H1 (cell line): ENCODE data around the gene OCSTAMP. TPM values are rescaled to one million over a fixed set of nuclear protein-coding genes. Genes with fewer than 3 reads are reported as not detected.

ENCODE experiments used
- CTCF ChIA-PET: fragments of 300-600 bp; sonication (Branson Sonifier 250); formaldehyde crosslinking; loops from one replicate; lab custom pipeline; 2021; ENCODE audit not compliant: partially characterized antibody; lab: Charles Lee
- POLR2A ChIA-PET: fragments of 300-600 bp; sonication (Branson Sonifier 250); formaldehyde crosslinking; loops from one replicate; lab custom pipeline; 2021; ENCODE audit warnings: inconsistent platforms; ENCODE audit not compliant: partially characterized antibody; lab: Charles Lee
- DNase-seq, 2 experiments: peaks; one replicate each; pipeline versions ENCODE4 v3.0.0 to v3.0.0-alpha.2; 2010 to 2022; ENCODE audit warnings: low spot score in 2 of 2, low read depth in 1 of 2, mixed read lengths in 1 of 2
- FAIRE-seq: peaks from 2 replicates; lab custom pipeline; 2011; peaks lifted over from hg19 to GRCh38; lab: Jason Lieb, UNC
- H2AFZ ChIP-seq: 2 replicates; pipeline ENCODE4 v1.8.1; 2012; ENCODE audit warnings: low read length, inconsistent platforms
- H2AK5ac ChIP-seq: 2 replicates; pipeline ENCODE4 v1.6.1; 2013; ENCODE audit warnings: low read depth, low read length
- H2BK120ac ChIP-seq: replicated peaks from 2 replicates; pipeline ENCODE3; 2013; ENCODE audit warnings: low read depth, low read length, inconsistent platforms
- H2BK12ac ChIP-seq: 2 replicates; pipeline ENCODE4 v1.6.1; 2013; ENCODE audit warnings: low read depth, low read length
- H2BK15ac ChIP-seq: 2 replicates; pipeline ENCODE4 v1.6.1; 2013; ENCODE audit warnings: low read length
- H2BK20ac ChIP-seq: 2 replicates; pipeline ENCODE4 v1.6.1; 2013; ENCODE audit warnings: low read length
- H2BK5ac ChIP-seq: 2 replicates; pipeline ENCODE4 v1.6.1; 2013; ENCODE audit warnings: low read depth, low read length
- H3K14ac ChIP-seq: 2 replicates; pipeline ENCODE4 v1.6.1; 2013; ENCODE audit warnings: inconsistent platforms; ENCODE audit not compliant: insufficient read length
- H3K18ac ChIP-seq: 2 replicates; pipeline ENCODE4 v1.6.1; 2013; ENCODE audit warnings: low read length; ENCODE audit errors: extremely low read depth
- H3K23ac ChIP-seq: 2 replicates; pipeline ENCODE4 v1.6.1; 2013; ENCODE audit warnings: inconsistent platforms; ENCODE audit not compliant: insufficient read length
- H3K23me2 ChIP-seq: 2 replicates; pipeline ENCODE4 v1.6.1; 2013; ENCODE audit warnings: low read depth, low read length
- H3K27ac ChIP-seq: 2 replicates; pipeline ENCODE4 v1.6.1; 2011; ENCODE audit warnings: low read depth, low read length, inconsistent platforms
- H3K27me3 ChIP-seq, 4 experiments: replicated peaks in 1 of 4; 1 replicate in 1 of 4; 2 replicates in 3 of 4; pipeline versions ENCODE4 v1.6.1 to v1.8.1; 2011 to 2013; ENCODE audit warnings: low read length in 3 of 4, mild to moderate bottlenecking in 3 of 4, inconsistent platforms in 2 of 4, mixed read lengths in 2 of 4, moderate library complexity in 1 of 4; ENCODE audit not compliant: control insufficient read depth in 3 of 4, insufficient read depth in 3 of 4; ENCODE audit errors: extremely low read depth in 1 of 4
- H3K36me3 ChIP-seq, 4 experiments: 2 replicates each; pipeline versions ENCODE4 v1.6.1 to v1.8.1; 2011 to 2013; ENCODE audit warnings: mild to moderate bottlenecking in 4 of 4, low read length in 3 of 4, moderate library complexity in 2 of 4, control low read depth in 1 of 4, inconsistent platforms in 1 of 4; ENCODE audit not compliant: insufficient read depth in 4 of 4, control insufficient read depth in 2 of 4
- H3K4ac ChIP-seq: replicated peaks from 2 replicates; pipeline ENCODE3; 2013; ENCODE audit warnings: low read length, low read depth, mixed read lengths, inconsistent platforms; ENCODE audit not compliant: insufficient read length
- H3K4me1 ChIP-seq, 4 experiments: replicated peaks in 1 of 4; 1 replicate in 1 of 4; 2 replicates in 3 of 4; pipeline versions ENCODE4 v1.6.1 to v1.8.1; 2011 to 2013; ENCODE audit warnings: low read length in 3 of 4, inconsistent platforms in 2 of 4, mixed read lengths in 1 of 4; ENCODE audit not compliant: insufficient read depth in 4 of 4, control insufficient read depth in 3 of 4
- H3K4me2 ChIP-seq, 2 experiments: 2 replicates each; pipeline versions ENCODE4 v1.6.1 to v1.8.1; 2011 to 2013; ENCODE audit warnings: low read depth in 2 of 2, low read length in 2 of 2, control low read depth in 1 of 2, inconsistent platforms in 1 of 2, mild to moderate bottlenecking in 1 of 2; ENCODE audit not compliant: insufficient read depth in 1 of 2
- H3K4me3 ChIP-seq, 4 experiments: fragments of 200-600, 300-600 bp in 1 of 4; sonication (generic), shearing (Covaris generic), sonication (Bioruptor Twin) in 1 of 4; 2 replicates each; pipeline versions ENCODE4 v1.5.1 to v1.8.1; 2011 to 2016; ENCODE audit warnings: low read length in 4 of 4, low read depth in 3 of 4, control low read depth in 2 of 4, inconsistent platforms in 2 of 4, mild to moderate bottlenecking in 2 of 4, mixed read lengths in 1 of 4, moderate library complexity in 1 of 4; ENCODE audit not compliant: insufficient read depth in 2 of 4; ENCODE audit errors: extremely low read depth in 1 of 4
- H3K56ac ChIP-seq: replicated peaks from 2 replicates; pipeline ENCODE3; 2013; ENCODE audit warnings: low read depth, mild to moderate bottlenecking, mixed read lengths, low read length, inconsistent platforms; ENCODE audit not compliant: insufficient read length
- H3K79me1 ChIP-seq: 2 replicates; pipeline ENCODE4 v1.6.1; 2013; ENCODE audit warnings: low read depth, low read length, control low read depth
- H3K79me2 ChIP-seq, 2 experiments: 2 replicates each; pipeline versions ENCODE4 v1.6.1 to v1.8.1; 2012 to 2013; ENCODE audit warnings: low read length in 2 of 2, mild to moderate bottlenecking in 2 of 2, inconsistent platforms in 1 of 2; ENCODE audit not compliant: insufficient read depth in 2 of 2, control insufficient read depth in 1 of 2
- H3K9ac ChIP-seq, 4 experiments: replicated peaks in 1 of 4; 1 replicate in 1 of 4; 2 replicates in 3 of 4; pipeline versions ENCODE4 v1.6.1 to v1.8.1; 2011 to 2013; ENCODE audit warnings: low read depth in 3 of 4, low read length in 3 of 4, control low read depth in 2 of 4, mild to moderate bottlenecking in 2 of 4, moderate library complexity in 2 of 4, inconsistent platforms in 1 of 4; ENCODE audit errors: extremely low read depth in 1 of 4
- H3K9me3 ChIP-seq, 2 experiments: 2 replicates each; pipeline versions ENCODE4 v1.6.1 to v1.8.1; 2012 to 2013; ENCODE audit warnings: mild to moderate bottlenecking in 2 of 2, moderate library complexity in 2 of 2, control low read depth in 1 of 2, inconsistent platforms in 1 of 2, low read depth in 1 of 2, low read length in 1 of 2, mixed read lengths in 1 of 2; ENCODE audit not compliant: insufficient read depth in 2 of 2
- H4K20me1 ChIP-seq, 2 experiments: replicated peaks in 1 of 2; 2 replicates each; pipeline versions ENCODE3 to v1.8.1; 2011 to 2013; ENCODE audit warnings: inconsistent platforms in 2 of 2, low read length in 2 of 2, mild to moderate bottlenecking in 1 of 2; ENCODE audit not compliant: insufficient read depth in 2 of 2, control insufficient read depth in 1 of 2
- H4K5ac ChIP-seq: 2 replicates; pipeline ENCODE4 v1.6.1; 2013; ENCODE audit warnings: low read length, low read depth, mixed read lengths, inconsistent platforms; ENCODE audit not compliant: insufficient read length
- H4K8ac ChIP-seq: 2 replicates; pipeline ENCODE4 v1.8.0; 2013; ENCODE audit warnings: mild to moderate bottlenecking, moderate library complexity, low read length, inconsistent platforms; ENCODE audit not compliant: insufficient read depth; ENCODE audit errors: extremely low read depth
- H4K91ac ChIP-seq: replicated peaks from 2 replicates; pipeline ENCODE3; 2013; ENCODE audit warnings: low read length, mixed read lengths, inconsistent platforms; ENCODE audit not compliant: insufficient read length
- ATF2 ChIP-seq: IDR thresholded peaks from 2 replicates; pipeline ENCODE4 v1.6.1; 2012; ENCODE audit warnings: low read length, inconsistent platforms
- ATF3 ChIP-seq: IDR thresholded peaks from 2 replicates; pipeline ENCODE4 v1.6.1; 2011; ENCODE audit warnings: low read depth, mild to moderate bottlenecking, low read length; ENCODE audit not compliant: insufficient read depth
- BACH1 ChIP-seq: IDR thresholded peaks from 2 replicates; pipeline ENCODE4 v1.6.1; 2012; ENCODE audit warnings: low read length, improper control_type of control experiment
- BCL11A ChIP-seq, 2 experiments: IDR thresholded peaks; one replicate each; pipeline ENCODE4 v1.6.1; 2011; ENCODE audit warnings: low read depth in 2 of 2, low read length in 2 of 2, mild to moderate bottlenecking in 2 of 2
- GABPA ChIP-seq: IDR thresholded peaks from 2 replicates; pipeline ENCODE4 v1.6.1; 2011; ENCODE audit warnings: mild to moderate bottlenecking, low read length, moderate library complexity, borderline replicate concordance; ENCODE audit not compliant: insufficient read depth
- JUN ChIP-seq: IDR thresholded peaks from 2 replicates; pipeline ENCODE4 v1.6.1; 2011; ENCODE audit warnings: low read depth, mild to moderate bottlenecking, improper control_type of control experiment, low read length
- PHF8 ChIP-seq: fragments of 200-600 bp; sonication (generic); conservative IDR thresholded peaks from 2 replicates; pipeline ENCODE4 v1.7.1; 2012; ENCODE audit warnings: low read depth, mild to moderate bottlenecking, inconsistent platforms, low read length, moderate library complexity
- POLR2A ChIP-seq, 2 experiments: IDR thresholded peaks; 1 replicate in 1 of 2; 2 replicates in 1 of 2; pipeline ENCODE4 v1.6.1; 2011; ENCODE audit warnings: low read depth in 2 of 2, low read length in 2 of 2, mild to moderate bottlenecking in 2 of 2; ENCODE audit errors: control extremely low read depth in 1 of 2
- RAD21 ChIP-seq, 2 experiments: IDR thresholded peaks in 1 of 2; conservative IDR thresholded peaks in 1 of 2; 2 replicates each; pipeline ENCODE4 v1.6.1; 2011; ENCODE audit warnings: low read depth in 2 of 2, low read length in 2 of 2, improper control_type of control experiment in 1 of 2, inconsistent platforms in 1 of 2, mild to moderate bottlenecking in 1 of 2, moderate library complexity in 1 of 2
- TBP ChIP-seq: IDR thresholded peaks from 2 replicates; pipeline ENCODE4 v1.6.1; 2011; ENCODE audit warnings: low read depth, low read length, improper control_type of control experiment
- TEAD4 ChIP-seq: IDR thresholded peaks from 2 replicates; pipeline ENCODE4 v1.6.1; 2012; ENCODE audit warnings: low read depth, low read length, inconsistent platforms, mixed read lengths
- WGBS, 2 experiments: shearing (Covaris generic) in 1 of 2; methylation state at CpG; one replicate each; pipeline versions ENCODE4 v1.1.6 to v1.1.7; 2013 to 2015; ENCODE audit warnings: low lambda C conversion rate in 2 of 2, mixed read lengths in 2 of 2, inconsistent platforms in 1 of 2, low coverage in 1 of 2, missing lambda C conversion rate in 1 of 2; ENCODE audit not compliant: insufficient replicate concordance in 2 of 2, insufficient coverage in 1 of 2, insufficient read length in 1 of 2; ENCODE audit errors: extremely low coverage in 1 of 2, missing lambda C conversion rate in 1 of 2; 5-methylcytosine and 5-hydroxymethylcytosine counted together
- polyA plus RNA-seq, 7 experiments: library from polyadenylated mRNA; depleted of rRNA in 3 of 7; stranded (reverse) in 5 of 7; unstranded in 2 of 7; fragments of >200 nt in 5 of 7; fragments of 200-250 nt in 2 of 7; gene quantifications; 1 replicate in 5 of 7; 2 replicates in 1 of 7; 4 replicates in 1 of 7; pipeline versions ENCODE4 v1.2.1 to v1.2.3, GENCODE V29; 2011 to 2013; ENCODE audit warnings: missing spikeins in 2 of 7, mixed read lengths in 2 of 7
- total RNA-seq: library from RNA; stranded (reverse); fragmentation: NEBNext Ultra II Directional; extraction: Animal tissue kit (Norgen Biotek cat#: 25700); gene quantifications from 2 replicates; pipeline ENCODE4 v1.2.1, GENCODE V29; 2021

OCSTAMP gene
- total and polyA plus RNA-seq, 2 of the 8 experiments (the other 6 are each of a cell fraction or from before 2014, with no cell fraction given) = 0.09 to 0.13 TPM

- CTCF ChIA-PET = interaction anchor here (0.9 to 4.5 kb wide), 3 partner anchors 10 to 72 kb away, joined by 4 to 41 read pairs (median 17); no protein-coding TSS in a partner anchor
- H3K9me3 ChIP-seq = no peaks in the 10 kb centered on the region
- no peak overlapping the region for H2BK5ac ChIP-seq
- no peak overlapping the region for H4K5ac ChIP-seq
- no peak overlapping the region for H3K18ac ChIP-seq
- no peak overlapping the region for H2BK15ac ChIP-seq
- 91% methylated on average over 2 of the region's 2 CpGs; no CpG with 5 or more reads in 1 of the 2 experiments for WGBS, 2 experiments
- no peak overlapping the region for H2BK120ac ChIP-seq
- no peaks in the 10 kb centered on the region for H3K23me2 ChIP-seq
- no peaks in the 10 kb centered on the region for H4K20me1 ChIP-seq
- no peaks in the 10 kb centered on the region; a peak in 3 of 7 replicates for H3K4me1 ChIP-seq
- H3K27me3 ChIP-seq = no peaks in the 10 kb centered on the region
- DNase-seq (no peak), FAIRE-seq (no peak)
- H3K4ac ChIP-seq = no peak overlapping the region
- H4K91ac ChIP-seq = no peak overlapping the region
- no peak overlapping the region for H3K14ac ChIP-seq
- no peak overlapping the region for H3K9ac ChIP-seq
- H3K4me2 ChIP-seq = no peak overlapping the region
- H3K56ac ChIP-seq = no peak overlapping the region
- H2BK20ac ChIP-seq = no peak overlapping the region
- H4K8ac ChIP-seq = no peak overlapping the region
- no peak overlapping the region for H2AFZ ChIP-seq
- no peak overlapping the region for H2BK12ac ChIP-seq
- H3K79me2 ChIP-seq = no peaks in the 10 kb centered on the region
- H3K23ac ChIP-seq = no peak overlapping the region
- no peak overlapping the region for H3K27ac ChIP-seq
- TF ChIP-seq TBP (no peak), RAD21 (IDR thresholded peaks at IDR 0.05 in 1 of 2, conservative IDR thresholded peaks at IDR 0.05 in 1 of 2; ENCODE audit: low read depth in 2 of 2, low read length in 2 of 2) (no peak), ATF3 (no peak), BCL11A (IDR thresholded peaks at IDR 0.05; ENCODE audit: low read depth in 2 of 2, low read length in 2 of 2) (no peak), POLR2A (IDR thresholded peaks at IDR 0.05; ENCODE audit: control extremely low read depth in 1 of 2, low read depth in 2 of 2, low read length in 2 of 2) (no peak), ATF2 (no peak), GABPA (no peak), JUN (no peak), PHF8 (no peak), TEAD4 (no peak), BACH1 (no peak)
- H3K79me1 ChIP-seq = no peaks in the 10 kb centered on the region
- H3K4me3 ChIP-seq = no peak overlapping the region
- no peaks in the 10 kb centered on the region; a peak in 1 of 8 replicates for H3K36me3 ChIP-seq
- POLR2A ChIA-PET = interaction anchor here (1.2 kb wide), 1 partner anchor 14 kb away, joined by 4 read pairs; no protein-coding TSS in a partner anchor
- no peak overlapping the region for H2AK5ac ChIP-seq
Measured at GRCh38 chr20:46571418-46571817, 21.0 kb upstream of the OCSTAMP start.
